ENCODE measurements around the gene SLC2A6.

SLC2A6 gene

GRCh38 chr9:133476036-133476931, 2.6 kb downstream of the SLC2A6 start:
- no peak for DNase-seq

GRCh38 chr9:133475292-133476012, 3.4 kb downstream of the SLC2A6 start:
- no peak for DNase-seq

GRCh38 chr9:133474853-133475252, 4.0 kb downstream of the SLC2A6 start:
- DNase-seq, result no peak

GRCh38 chr9:133474215-133474614, 4.7 kb downstream of the SLC2A6 start:
- no peak for DNase-seq

- no peak for DNase-seq
Measured at GRCh38 chr9:133473743-133474142, 5.2 kb downstream of the SLC2A6 start.

GRCh38 chr9:133472753-133473378, 6.0 kb downstream of the SLC2A6 start:
- DNase-seq, result no peak

- DNase-seq, result no peak
Measured at GRCh38 chr9:133472277-133472645, 6.6 kb downstream of the SLC2A6 start.

- no peak for DNase-seq
Measured at GRCh38 chr9:133471551-133472276, 7.2 kb downstream of the SLC2A6 start.

GRCh38 chr9:133470988-133471387, 7.9 kb downstream of the SLC2A6 start:
- DNase-seq, result no peak

GRCh38 chr9:133470427-133470924, 8.4 kb downstream of the SLC2A6 start:
- DNase-seq, result no peak

- DNase-seq, result no peak
Measured at GRCh38 chr9:133468777-133469421, 10.0 kb downstream of the SLC2A6 start.

- no peak for DNase-seq
Measured at GRCh38 chr9:133468374-133468773, 10.5 kb downstream of the SLC2A6 start.

GRCh38 chr9:133467101-133467500, 11.8 kb downstream of the SLC2A6 start:
- no peak for DNase-seq

- DNase-seq, result no peak
Measured at GRCh38 chr9:133465984-133466383, 12.9 kb downstream of the SLC2A6 start.

- DNase-seq, result no peak
Measured at GRCh38 chr9:133464638-133465037, 14.3 kb downstream of the SLC2A6 start.

- DNase-seq, result no peak
Measured at GRCh38 chr9:133463864-133464615, 14.9 kb downstream of the SLC2A6 start.

- DNase-seq, result no peak
Measured at GRCh38 chr9:133463234-133463863, 15.6 kb downstream of the SLC2A6 start.

- DNase-seq, result no peak
Measured at GRCh38 chr9:133461975-133462374, 16.9 kb downstream of the SLC2A6 start.

GRCh38 chr9:133460405-133461175, 18.3 kb downstream of the SLC2A6 start:
- peak; percentile 57 for DNase-seq

Data from midbrain (tissue), 1 donor.